ENCODE measurements around the gene CLDN34.

DNA sequence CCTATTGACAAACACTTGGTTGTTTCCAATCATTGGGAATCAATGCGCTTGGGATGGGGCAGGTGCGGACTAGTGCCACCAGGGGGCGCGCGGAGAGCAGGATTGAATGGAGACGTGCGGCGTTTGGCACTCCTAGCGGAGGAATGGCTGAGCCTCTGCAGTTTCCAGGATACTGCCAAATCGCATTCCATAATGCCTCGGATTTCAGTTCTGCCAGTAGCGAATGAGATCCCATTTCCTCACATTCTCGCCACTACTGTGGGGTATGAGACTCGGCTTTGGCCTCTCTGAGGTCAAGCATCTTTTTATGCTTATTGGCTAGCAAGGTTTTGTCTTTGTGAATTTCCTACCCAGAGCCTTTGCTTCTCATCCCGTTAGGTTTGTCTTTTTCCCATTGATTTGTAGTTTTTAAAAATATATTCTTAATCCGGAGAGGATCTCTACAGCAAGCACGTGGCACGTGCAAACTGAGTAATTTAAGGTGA, 28.7 kb downstream of the CLDN34 start:
- TF ChIP-seq, protein P1, sequence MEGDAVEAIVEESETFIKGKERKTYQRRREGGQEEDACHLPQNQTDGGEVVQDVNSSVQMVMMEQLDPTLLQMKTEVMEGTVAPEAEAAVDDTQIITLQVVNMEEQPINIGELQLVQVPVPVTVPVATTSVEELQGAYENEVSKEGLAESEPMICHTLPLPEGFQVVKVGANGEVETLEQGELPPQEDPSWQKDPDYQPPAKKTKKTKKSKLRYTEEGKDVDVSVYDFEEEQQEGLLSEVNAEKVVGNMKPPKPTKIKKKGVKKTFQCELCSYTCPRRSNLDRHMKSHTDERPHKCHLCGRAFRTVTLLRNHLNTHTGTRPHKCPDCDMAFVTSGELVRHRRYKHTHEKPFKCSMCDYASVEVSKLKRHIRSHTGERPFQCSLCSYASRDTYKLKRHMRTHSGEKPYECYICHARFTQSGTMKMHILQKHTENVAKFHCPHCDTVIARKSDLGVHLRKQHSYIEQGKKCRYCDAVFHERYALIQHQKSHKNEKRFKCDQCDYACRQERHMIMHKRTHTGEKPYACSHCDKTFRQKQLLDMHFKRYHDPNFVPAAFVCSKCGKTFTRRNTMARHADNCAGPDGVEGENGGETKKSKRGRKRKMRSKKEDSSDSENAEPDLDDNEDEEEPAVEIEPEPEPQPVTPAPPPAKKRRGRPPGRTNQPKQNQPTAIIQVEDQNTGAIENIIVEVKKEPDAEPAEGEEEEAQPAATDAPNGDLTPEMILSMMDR (IDR thresholded peaks at IDR 0.05; ENCODE audit: low read depth, low read length, missing input control), result peak; percentile 98
- TF ChIP-seq SP1 (IDR thresholded peaks at IDR 0.05) (no peak), RAD21 (IDR thresholded peaks at IDR 0.05) (peak; percentile 98 to 99), REST (IDR thresholded peaks at IDR 0.05) (no peak), TAF1 (conservative IDR thresholded peaks at IDR 0.05) (no peak), NR2F2 (IDR thresholded peaks at IDR 0.05) (no peak)
- TF ChIP-seq, protein P2, sequence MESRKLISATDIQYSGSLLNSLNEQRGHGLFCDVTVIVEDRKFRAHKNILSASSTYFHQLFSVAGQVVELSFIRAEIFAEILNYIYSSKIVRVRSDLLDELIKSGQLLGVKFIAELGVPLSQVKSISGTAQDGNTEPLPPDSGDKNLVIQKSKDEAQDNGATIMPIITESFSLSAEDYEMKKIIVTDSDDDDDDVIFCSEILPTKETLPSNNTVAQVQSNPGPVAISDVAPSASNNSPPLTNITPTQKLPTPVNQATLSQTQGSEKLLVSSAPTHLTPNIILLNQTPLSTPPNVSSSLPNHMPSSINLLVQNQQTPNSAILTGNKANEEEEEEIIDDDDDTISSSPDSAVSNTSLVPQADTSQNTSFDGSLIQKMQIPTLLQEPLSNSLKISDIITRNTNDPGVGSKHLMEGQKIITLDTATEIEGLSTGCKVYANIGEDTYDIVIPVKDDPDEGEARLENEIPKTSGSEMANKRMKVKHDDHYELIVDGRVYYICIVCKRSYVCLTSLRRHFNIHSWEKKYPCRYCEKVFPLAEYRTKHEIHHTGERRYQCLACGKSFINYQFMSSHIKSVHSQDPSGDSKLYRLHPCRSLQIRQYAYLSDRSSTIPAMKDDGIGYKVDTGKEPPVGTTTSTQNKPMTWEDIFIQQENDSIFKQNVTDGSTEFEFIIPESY (IDR thresholded peaks at IDR 0.05), result no peak
- TF ChIP-seq, protein P3, sequence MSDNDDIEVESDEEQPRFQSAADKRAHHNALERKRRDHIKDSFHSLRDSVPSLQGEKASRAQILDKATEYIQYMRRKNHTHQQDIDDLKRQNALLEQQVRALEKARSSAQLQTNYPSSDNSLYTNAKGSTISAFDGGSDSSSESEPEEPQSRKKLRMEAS (IDR thresholded peaks at IDR 0.05), result no peak
